CD4-positive, alpha-beta T cell (primary cell): Measurements from ENCODE around the gene DNAH2. TPM values are rescaled to one million over a fixed set of nuclear protein-coding genes. Genes with fewer than 3 reads are reported as not detected.

Experiments used
- ATAC-seq: fragments of 200-7000 bp; cut with Tn5 transposase; one replicate; pipeline ENCODE4 v1.10.0; 2022; ENCODE audit warnings: mild to moderate bottlenecking; ENCODE audit not compliant: poor library complexity
- CTCF ChIA-PET: fragments of 350-600 bp; sonication (Branson Sonifier 250); formaldehyde crosslinking; loops from one replicate; lab custom pipeline; 2021; ENCODE audit warnings: antibody characterized with exemption, inconsistent platforms; lab: Charles Lee
- POLR2A ChIA-PET: fragments of 350-600 bp; sonication (Branson Sonifier 250); formaldehyde crosslinking; loops from one replicate; lab custom pipeline; 2021; ENCODE audit warnings: antibody characterized with exemption, inconsistent platforms; lab: Charles Lee
- DNase-seq, 14 experiments: peaks; one replicate each; pipeline ENCODE4 v3.0.0-alpha.2; 2013 to 2020; ENCODE audit warnings: mixed read lengths in 2 of 14
- H3K27ac ChIP-seq, 2 donors: one replicate each; pipeline versions ENCODE4 v1.5.1 to v1.7.0; 2013; ENCODE audit warnings: low read length in 2 of 2, low read depth in 1 of 2, mild to moderate bottlenecking in 1 of 2
- H3K27me3 ChIP-seq, 2 experiments: 1 replicate in 1 of 2; 2 replicates in 1 of 2; pipeline versions ENCODE4 v1.6.1 to v1.7.0; 2013; ENCODE audit warnings: low read length in 2 of 2, control low read depth in 1 of 2, mild to moderate bottlenecking in 1 of 2, moderate library complexity in 1 of 2; ENCODE audit not compliant: insufficient read depth in 2 of 2, control insufficient read depth in 1 of 2
- H3K36me3 ChIP-seq: one replicate; pipeline ENCODE4 v1.6.1; 2013; ENCODE audit warnings: low read length, control low read depth; ENCODE audit not compliant: insufficient read depth
- H3K4me1 ChIP-seq: one replicate; pipeline ENCODE4 v1.6.1; 2013; ENCODE audit warnings: low read length, control low read depth; ENCODE audit not compliant: insufficient read depth
- H3K4me3 ChIP-seq: one replicate; pipeline ENCODE4 v1.5.1; 2013; ENCODE audit warnings: mild to moderate bottlenecking, low read length, moderate library complexity
- H3K9me3 ChIP-seq, 2 experiments: 1 replicate in 1 of 2; 2 replicates in 1 of 2; pipeline versions ENCODE4 v1.6.1 to v1.7.0; 2013; ENCODE audit warnings: low read length in 2 of 2, mild to moderate bottlenecking in 2 of 2, control low read depth in 1 of 2, moderate library complexity in 1 of 2; ENCODE audit not compliant: control insufficient read depth in 1 of 2, insufficient read depth in 1 of 2
- H3K27ac Mint-ChIP-seq: one replicate; pipeline ENCODE4 v1.8.0; 2020; ENCODE audit warnings: mixed read lengths
- H3K27me3 Mint-ChIP-seq: one replicate; pipeline ENCODE4 v1.8.0; 2021; ENCODE audit warnings: mixed read lengths
- H3K36me3 Mint-ChIP-seq: one replicate; pipeline ENCODE4 v1.8.0; 2021; ENCODE audit warnings: low read depth, mixed read lengths
- H3K4me1 Mint-ChIP-seq: one replicate; pipeline ENCODE4 v1.8.0; 2021; ENCODE audit warnings: low read depth, mixed read lengths
- H3K4me3 Mint-ChIP-seq: one replicate; pipeline ENCODE4 v1.8.0; 2020; ENCODE audit warnings: mild to moderate bottlenecking, mixed read lengths
- H3K9me3 Mint-ChIP-seq: one replicate; pipeline ENCODE4 v1.8.0; 2020; ENCODE audit warnings: mixed read lengths
- intact Hi-C, 2 experiments: fragments of 100-400 bp; cut with DNase I in 1 of 2; cut with micrococcal nuclease in 1 of 2; formaldehyde crosslinking; loops; one replicate each; pipeline versions ENCODE4 v1.15.1 to v1.9.0; 2023 to 2025; cut with DNase I, micrococcal nuclease
- total RNA-seq, 174 experiments: library from RNA in 2 of 174; stranded (reverse) in 2 of 174; gene quantifications; one replicate each; pipeline ENCODE4 v1.2.3 and lab custom pipeline; 2021 to 2026
- TF ChIP-seq, protein P1 (sequence below): fragments of 200-600 bp; IDR thresholded peaks from one replicate; pipeline ENCODE4 v1.8.0; 2022; ENCODE audit warnings: antibody characterized with exemption, mild to moderate bottlenecking

The DNAH2 gene
- total RNA-seq, 2 experiments from 2014 or later: not detected

DNA sequence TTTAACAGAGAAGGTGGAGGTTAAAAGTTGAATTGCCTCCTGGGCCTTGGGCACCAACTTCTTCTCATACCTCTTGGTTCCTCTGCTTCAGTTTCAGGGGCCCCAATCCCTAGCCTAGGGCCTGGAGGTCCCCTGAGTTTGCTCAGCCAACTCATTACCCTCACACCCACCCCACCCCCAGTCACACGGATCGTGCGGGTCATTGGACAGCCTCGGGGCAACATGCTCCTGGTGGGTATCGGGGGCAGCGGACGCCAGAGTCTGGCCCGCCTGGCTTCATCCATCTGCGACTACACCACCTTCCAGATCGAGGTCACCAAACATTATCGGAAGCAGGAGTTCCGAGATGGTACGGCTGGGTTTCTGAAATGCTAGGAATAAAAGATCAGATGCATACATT lies 80.4 kb downstream of the DNAH2 start:
- DNase-seq: no peak
- Mint-ChIP-seq H3K4me3 (no peak overlapping the region), H3K27ac (no peak overlapping the region), H3K9me3 (no peaks in the 10 kb centered on the region), H3K36me3 (no peaks in the 10 kb centered on the region), H3K4me1 (no peaks in the 10 kb centered on the region), H3K27me3 (no peaks in the 10 kb centered on the region)
- POLR2A ChIA-PET: no interaction called here
- H3K4me3 ChIP-seq: no peak overlapping the region
- CTCF ChIA-PET: no interaction called here
- H3K9me3 ChIP-seq: no peaks in the 10 kb centered on the region
- no peaks in the 10 kb centered on the region for H3K36me3 ChIP-seq
- H3K27me3 ChIP-seq: no peaks in the 10 kb centered on the region
- TF ChIP-seq, protein P1, sequence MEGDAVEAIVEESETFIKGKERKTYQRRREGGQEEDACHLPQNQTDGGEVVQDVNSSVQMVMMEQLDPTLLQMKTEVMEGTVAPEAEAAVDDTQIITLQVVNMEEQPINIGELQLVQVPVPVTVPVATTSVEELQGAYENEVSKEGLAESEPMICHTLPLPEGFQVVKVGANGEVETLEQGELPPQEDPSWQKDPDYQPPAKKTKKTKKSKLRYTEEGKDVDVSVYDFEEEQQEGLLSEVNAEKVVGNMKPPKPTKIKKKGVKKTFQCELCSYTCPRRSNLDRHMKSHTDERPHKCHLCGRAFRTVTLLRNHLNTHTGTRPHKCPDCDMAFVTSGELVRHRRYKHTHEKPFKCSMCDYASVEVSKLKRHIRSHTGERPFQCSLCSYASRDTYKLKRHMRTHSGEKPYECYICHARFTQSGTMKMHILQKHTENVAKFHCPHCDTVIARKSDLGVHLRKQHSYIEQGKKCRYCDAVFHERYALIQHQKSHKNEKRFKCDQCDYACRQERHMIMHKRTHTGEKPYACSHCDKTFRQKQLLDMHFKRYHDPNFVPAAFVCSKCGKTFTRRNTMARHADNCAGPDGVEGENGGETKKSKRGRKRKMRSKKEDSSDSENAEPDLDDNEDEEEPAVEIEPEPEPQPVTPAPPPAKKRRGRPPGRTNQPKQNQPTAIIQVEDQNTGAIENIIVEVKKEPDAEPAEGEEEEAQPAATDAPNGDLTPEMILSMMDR: no peak
- no peaks in the 10 kb centered on the region for H3K4me1 ChIP-seq
- intact Hi-C loops: no loop called here
- no peak for ATAC-seq
- no peak overlapping the region for H3K27ac ChIP-seq

DNA sequence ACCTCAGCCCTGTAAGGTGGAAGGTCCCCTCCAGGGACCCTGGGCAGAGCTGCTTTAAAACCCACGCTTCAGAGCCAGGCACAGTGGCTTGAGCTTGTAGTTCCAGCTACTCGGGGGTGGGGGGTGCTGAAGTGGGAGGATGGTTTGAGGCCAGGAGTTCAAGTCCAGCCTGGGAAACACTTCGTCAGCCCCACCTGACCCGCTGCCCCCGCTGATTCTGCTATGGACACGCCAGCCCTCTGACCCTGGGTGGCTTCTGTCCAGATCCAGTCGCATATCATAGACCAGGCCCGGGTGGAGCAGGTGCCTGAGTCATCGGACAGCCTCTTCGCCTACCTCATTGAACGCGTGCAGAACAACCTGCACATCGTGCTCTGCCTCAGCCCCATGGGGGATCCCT lies 81.3 kb downstream of the DNAH2 start:
- POLR2A ChIA-PET: no interaction called here
- TF ChIP-seq, protein P1: no peak
- intact Hi-C loops: no loop called here
- DNase-seq (no peak), ATAC-seq (no peak)
- Histone ChIP-seq H3K9me3 (no peaks in the 10 kb centered on the region), H3K27me3 (peaks cover 0 to 3% of the 10 kb centered on the region in 2 experiments), H3K36me3 (no peaks in the 10 kb centered on the region), H3K27ac (no peak overlapping the region), H3K4me1 (no peaks in the 10 kb centered on the region), H3K4me3 (no peak overlapping the region)
- CTCF ChIA-PET: no interaction called here
- Mint-ChIP-seq H3K9me3 (no peaks in the 10 kb centered on the region), H3K36me3 (no peaks in the 10 kb centered on the region), H3K27me3 (peaks cover 2% of the 10 kb centered on the region), H3K4me3 (no peak overlapping the region), H3K4me1 (no peaks in the 10 kb centered on the region), H3K27ac (no peak overlapping the region)

DNA sequence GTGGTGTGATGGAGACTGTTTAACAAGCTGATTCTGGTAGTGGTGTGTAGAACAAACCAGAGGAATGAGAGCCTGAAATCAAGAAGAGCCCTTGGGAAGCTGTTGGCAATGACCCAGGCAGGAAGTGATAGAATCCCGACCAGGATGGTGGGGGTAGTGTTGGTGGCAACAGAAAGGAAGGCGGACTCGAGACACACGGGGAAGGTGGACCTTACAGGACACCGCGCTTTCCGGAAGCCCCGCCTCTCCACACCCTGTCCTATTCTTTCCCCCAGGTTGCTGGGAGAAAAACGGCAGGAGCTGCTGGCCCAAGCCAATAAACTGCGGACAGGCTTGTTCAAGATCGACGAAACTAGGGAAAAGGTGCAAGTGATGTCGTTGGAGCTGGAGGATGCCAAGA lies 86.4 kb downstream of the DNAH2 start:
- Histone ChIP-seq H3K9me3 (no peaks in the 10 kb centered on the region), H3K27ac (no peak overlapping the region), H3K4me1 (no peaks in the 10 kb centered on the region), H3K36me3 (no peaks in the 10 kb centered on the region), H3K4me3 (no peak overlapping the region), H3K27me3 (peaks cover 0 to 3% of the 10 kb centered on the region in 2 experiments)
- CTCF ChIA-PET: no interaction called here
- H3K27me3 Mint-ChIP-seq: peaks cover 20% of the 10 kb centered on the region
- no peaks in the 10 kb centered on the region for H3K9me3 Mint-ChIP-seq
- no peak overlapping the region for H3K4me3 Mint-ChIP-seq
- TF ChIP-seq, protein P1: no peak
- no peaks in the 10 kb centered on the region for H3K36me3 Mint-ChIP-seq
- no peak overlapping the region for H3K27ac Mint-ChIP-seq
- no peak for ATAC-seq
- DNase-seq: no peak
- H3K4me1 Mint-ChIP-seq: no peaks in the 10 kb centered on the region
- intact Hi-C loops: no loop called here
- POLR2A ChIA-PET: no interaction called here
